GM19035 (cell line): ENCODE measurements around the gene CENPB.

Source experiments
- ATAC-seq: cut with Tn5 transposase; IDR thresholded peaks from one replicate; pipeline ENCODE4 v1.9.1; 2021; ENCODE audit not compliant: unreplicated experiment

Gene CENPB

DNA sequence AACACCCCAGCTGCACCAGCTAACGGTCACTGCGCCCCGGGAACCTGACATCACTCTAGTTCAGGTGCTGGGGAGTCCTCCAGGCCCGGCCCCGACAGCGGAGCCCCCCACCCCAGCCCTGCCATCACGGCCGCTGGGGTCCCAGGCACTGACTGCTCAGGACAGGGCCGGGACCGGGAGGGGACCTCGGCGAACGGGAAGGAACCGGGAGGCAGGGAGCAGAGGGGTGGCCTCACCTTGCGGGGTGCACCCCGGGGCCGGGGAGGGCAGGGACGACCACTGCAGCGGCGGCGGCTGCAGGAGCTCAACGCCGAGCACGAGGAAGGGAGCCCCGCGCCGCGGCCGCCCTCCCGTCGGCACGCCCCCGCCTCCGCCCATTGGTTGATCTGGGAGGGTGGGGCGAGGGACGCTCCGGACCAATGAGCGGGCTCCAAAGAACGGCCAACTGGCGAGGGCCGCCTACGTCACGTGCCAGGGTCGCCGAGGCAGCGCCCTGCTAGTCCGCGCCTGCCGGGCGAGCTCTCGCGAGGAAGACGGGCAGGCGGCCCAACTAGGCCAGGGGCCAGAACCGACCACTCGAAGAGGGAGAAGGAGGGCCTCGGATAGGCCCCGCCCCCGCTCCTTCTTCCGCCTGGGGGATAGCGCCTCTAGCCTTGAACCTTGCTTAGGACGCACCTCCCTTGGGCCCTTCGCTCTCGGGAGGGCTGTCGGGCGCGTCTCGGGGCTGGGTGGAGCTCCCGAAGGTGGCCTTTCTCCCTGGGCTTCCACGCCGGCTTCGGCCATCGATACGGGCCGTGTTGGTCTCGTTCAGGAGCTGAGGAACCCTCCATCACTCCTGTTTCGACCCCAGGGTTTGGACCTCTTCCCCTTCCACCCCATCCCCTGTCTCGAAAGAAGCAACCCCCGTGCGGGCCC is 18.9 kb downstream of the CENPB start, which contains the start of gene ADISSP:
Gene ADISSP (minus strand): TSS at position 327 of the 915 bp plus-strand sequence. CDS start 7,653 bp downstream, outside the sequence.
- ATAC-seq = peak; percentile 91

DNA sequence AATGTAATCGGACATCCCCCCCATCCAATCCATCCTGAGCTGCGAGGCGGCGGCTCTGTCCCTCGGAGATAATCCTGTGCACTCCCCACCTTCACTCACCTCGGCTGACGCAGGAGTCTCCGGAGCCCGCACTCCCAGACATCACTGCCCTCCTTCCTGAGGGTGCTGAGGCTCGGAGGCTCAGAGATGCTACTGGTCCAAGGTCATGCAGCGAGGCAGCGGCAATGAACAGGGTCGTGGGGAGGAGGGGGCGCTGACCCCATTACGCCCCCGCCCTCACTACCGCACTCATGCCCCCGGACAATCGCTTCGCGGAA is 19.5 kb downstream of the CENPB start:
- ATAC-seq = peak; percentile 2

DNA sequence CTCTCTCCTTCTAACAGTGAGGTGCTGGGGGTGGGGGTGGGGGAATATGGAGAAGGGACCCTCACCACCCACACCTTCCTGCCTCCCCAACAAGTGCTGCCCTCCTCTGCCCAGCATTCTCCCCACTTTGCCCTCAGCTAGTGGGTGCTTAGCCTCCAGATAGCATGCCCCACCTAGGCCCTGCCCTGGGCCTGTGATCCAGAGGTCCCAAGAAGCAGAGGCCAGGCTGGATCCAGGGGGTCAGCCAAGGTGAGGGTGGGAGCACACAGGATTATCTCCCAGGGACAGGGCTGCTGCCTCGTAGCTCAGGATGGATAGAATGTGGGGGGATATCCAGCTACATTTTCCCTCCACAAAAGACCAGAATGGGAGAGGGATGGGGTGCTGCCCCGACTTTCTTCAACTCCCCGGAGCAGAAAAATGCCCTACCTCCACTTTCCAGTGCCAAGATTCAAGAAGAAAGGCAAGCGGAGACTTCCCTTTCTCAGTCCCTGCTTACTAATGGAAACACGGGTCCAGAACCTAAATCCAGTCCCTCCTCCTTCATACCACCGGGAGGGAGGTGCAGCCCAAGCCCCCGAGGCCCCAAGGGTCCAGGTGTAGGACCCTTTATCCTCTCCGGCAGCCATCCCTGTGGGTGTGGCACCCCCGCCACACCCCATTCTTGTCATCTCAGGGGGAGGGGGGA is 20.0 kb downstream of the CENPB start:
- no peak for ATAC-seq

DNA sequence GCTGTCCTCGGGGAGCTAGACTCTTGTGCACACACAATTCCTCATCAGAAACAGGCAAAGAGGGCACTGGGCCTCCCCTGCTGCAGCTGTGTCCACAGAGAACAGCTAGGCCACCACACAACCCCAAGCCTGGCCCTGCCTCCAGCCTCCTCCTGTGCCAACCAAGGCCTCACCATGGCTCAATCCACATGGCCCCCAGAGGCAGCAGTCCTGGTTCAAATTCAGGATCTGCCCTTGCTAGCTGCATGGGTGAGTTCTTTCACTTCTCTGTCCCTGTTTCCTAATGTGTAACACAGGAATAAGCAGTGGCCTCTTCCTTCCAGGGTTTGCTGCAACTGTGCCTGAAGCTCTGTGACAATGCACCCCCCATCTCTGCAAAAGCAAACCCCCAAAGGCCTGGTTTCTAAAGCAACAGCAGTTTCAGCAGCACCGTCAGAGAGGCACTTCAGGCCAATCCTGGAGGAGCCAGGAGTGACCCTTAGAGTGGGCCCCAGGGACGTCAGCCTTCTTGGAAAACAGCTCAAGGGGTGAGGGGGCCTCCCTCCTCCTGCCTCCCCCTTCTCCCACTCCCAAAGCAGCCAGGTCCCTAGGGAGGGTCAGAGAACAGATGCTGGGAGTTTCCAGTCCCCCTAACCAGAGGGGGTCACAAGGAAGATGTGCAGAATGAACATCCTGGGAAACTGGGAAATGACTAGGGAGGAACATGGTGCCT is 21.2 kb downstream of the CENPB start:
- no peak for ATAC-seq

DNA sequence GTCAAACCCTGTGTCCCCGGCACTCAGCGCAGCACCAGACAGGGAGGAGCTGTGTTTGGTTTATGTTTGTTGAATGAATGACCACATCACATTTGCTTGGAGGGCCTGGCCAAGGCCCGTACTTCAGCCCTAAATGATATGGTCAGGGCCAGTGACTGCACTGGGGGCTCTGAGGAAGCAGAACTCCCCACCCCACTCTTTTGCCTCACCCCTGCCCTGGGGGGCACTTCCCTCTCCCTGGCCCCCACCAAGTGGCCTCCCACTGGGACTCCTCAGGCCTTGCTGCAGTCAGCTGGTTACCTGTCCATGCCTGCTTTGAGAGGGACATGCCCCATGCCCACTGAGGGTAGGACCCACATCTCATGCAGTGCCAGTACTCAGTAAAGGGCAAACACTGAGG is 21.9 kb downstream of the CENPB start:
- ATAC-seq = no peak

DNA sequence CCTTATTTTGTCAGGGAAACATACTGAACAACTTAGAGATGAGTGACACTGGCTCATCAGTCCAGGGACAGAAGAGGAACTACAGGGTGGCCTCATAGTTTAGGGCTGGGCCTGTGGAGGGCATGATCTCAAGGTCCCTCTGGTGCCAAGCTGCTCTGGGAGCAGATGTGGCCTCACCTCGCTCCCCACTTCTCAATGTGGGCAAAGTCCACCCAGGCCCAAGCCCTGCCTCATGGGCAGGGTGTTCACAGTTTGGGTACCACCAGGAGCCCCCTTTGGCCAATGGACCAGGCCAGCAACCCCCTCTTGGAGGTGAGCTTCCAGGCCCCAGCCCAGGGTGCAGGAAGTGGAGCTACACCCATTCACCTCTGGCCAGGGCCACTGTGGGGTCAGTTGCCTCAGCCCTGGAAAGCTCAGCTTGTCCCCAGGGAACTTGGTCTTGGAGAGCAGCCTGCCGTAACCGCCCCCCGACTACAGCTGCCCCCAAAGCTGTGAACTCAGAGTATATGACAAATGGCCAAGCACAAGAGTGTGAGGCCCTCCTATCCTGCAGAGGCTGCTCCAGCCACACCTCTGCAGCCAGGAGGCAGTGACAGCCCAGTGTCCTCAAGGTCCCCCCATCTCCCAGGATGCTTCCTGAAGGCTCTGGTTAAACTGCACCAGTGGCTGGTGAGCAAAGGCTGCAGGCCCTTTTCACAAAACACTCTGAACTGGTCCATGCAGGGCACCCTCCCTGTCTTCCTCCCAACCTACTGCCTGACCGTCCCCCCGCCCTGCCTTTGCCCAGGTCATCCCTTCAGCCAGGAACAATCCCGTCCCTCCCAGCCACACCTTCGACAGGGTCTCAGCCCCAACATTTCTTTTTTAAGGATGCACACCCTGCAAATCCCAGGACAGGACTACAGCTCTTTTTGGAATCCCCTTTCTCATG is 22.6 kb downstream of the CENPB start:
- ATAC-seq = no peak

DNA sequence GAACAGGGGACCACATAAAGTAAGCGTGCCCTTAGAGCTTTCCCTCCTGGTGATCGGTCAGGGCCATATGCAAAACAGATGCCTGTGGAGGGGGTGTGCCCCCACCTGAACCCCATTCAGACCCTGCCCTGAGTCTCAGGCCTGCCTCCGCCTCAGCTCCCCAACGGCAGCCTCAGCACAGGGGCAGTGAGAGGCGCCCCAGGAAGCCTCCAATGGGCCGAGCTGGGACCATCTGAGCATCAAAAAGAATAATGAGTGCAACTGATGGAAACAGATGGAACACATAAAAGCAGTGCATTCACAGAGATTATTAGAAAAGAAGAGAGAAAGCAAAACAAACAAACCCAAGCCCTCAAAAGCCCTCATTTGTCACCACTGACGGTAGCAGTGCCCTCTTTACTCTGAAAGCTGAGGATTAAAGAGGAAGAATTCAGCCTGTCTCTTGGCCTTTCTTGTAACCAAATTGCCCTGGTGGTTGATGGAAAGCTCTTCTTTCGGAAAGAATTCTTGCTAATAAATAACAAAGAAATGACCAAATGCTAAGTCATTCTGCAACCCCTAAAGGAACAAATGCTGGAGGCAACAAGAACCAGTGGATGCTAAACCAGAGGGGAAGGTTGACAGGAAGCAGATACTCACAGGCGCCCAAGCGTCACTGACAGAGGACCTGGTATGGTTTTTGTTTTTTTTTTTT is 25.7 kb downstream of the CENPB start:
- no peak for ATAC-seq

DNA sequence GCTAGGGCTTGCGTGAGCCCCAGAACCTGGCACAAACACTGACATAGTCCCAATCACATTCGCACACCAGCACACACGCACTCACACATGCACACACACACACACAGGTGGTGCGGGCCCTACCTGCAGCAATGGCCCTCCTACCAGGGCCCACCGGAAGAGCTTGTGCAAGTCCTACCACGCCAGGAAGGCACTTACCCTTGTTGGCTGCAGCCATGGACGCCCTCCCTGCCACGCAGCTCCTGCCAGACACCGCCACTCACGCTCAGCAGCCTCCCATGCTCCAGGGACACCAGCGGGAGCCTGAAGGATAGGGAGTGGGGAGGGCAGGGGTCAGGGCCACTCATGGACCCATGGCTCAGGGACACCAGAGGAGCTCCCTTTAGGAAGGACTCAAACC is 26.7 kb downstream of the CENPB start:
- no peak for ATAC-seq

DNA sequence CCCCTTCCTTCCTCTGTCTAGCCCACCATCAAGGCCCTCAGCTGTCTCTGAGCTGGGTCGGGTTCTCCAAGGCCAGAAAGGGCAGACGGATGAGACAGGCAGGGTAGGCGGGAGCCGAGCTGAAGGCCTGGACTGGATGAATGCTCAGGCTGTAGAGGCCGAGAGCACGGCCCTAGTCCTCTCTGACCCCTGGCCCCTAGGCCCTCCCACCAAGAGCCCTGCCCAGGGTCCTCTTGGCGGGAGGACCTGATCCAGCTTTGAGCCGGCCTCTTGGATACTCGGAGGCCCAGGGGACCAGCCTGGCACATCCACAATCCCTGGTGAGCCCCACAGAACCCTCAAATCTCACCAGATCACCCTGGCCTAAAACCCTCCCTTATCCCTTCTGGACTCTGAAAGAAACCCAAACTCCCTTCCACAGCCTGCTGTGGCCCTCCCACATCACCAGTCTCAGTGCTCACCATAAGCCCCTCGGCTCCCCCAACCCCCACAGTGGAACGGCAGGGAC is 27.2 kb downstream of the CENPB start:
- ATAC-seq = no peak

DNA sequence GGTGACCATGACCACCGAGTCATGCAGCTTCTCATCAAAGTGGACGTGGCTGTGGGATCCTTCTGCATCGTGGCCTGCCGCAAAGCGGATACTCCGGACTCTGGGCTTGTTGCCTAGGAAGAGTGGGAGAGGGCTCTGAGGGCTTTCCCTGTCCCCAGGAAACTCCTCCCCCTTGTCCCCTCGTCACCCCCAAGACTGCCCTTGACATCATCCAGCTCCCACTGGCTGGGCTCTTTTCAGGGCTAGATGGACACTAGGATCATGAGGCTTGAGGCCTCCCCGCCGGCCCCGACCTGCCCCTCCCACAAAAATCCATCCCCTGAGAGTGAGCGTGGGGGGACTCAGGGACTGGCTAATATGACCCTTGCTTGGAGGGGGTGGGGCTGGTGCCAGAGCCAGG is 28.0 kb downstream of the CENPB start:
- ATAC-seq = no peak

DNA sequence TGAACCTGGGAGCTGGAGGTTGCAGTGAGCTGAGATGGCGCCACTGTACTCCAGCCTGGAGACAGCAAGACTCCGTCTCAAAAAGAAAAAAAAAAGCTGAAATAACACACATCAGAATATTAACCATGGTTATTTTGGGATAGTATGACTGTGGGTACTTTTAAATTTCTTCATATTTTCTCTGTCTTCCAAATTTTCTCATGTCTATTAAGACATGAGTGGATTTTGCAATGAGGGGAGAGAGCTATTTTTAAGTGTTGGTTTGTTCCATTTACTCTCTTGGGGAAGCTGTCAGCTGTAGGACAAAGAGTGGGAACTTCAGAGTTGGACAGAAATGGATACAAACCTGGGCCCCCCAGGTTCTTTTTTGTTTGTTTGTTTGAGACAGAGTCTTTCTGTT is 29.3 kb downstream of the CENPB start:
- no peak for ATAC-seq

DNA sequence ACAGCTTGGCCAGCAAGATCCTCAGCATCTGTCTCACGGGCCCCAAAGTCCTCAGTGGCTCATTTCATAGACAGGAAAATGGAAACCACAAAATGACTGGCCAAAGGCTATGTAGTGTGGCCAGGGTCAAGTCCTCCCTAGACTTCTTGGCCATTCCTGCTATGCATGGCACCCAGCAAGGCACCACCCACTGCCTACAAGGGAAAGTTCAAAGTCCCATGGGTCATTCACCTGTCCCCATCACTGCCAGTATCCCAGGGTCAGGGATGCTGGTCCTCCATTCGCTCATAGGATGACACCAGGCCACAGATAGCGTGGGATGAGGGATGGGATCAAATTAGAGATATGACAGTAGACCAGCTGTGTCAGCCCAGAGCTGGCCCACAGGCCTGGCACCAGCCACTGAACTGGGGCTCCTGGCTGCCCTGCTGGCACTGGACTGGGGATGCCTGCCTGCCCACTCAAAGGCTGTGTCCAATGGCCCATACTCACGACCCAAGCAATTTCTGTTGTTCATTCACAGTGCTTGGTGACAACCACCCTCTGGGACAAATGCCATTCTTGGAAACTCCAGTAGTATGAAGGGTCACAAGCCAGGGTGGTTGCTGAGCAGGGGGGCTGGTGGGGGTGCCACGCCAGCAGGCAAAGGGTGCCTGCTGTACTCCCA is 30.6 kb downstream of the CENPB start:
- no peak for ATAC-seq

DNA sequence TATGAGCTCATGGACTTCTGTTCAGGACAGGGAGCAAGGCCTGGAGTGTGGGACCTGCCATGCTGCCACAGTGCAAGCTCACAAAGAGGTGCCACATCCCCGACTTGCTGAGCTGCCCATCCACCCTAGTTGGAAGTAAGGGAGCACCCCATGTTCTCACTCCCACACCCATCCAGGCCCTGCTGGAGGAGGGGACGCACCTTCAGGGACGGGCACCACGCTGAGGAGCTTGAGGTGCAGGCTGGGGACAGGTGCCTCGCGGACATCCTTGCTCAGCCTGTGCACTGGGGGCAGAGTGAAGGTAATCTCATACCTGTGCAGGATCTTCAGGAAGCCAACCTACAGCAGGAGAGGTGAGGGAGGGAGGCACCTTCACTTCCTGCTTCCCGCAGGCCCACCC is 31.3 kb downstream of the CENPB start:
- ATAC-seq = no peak

DNA sequence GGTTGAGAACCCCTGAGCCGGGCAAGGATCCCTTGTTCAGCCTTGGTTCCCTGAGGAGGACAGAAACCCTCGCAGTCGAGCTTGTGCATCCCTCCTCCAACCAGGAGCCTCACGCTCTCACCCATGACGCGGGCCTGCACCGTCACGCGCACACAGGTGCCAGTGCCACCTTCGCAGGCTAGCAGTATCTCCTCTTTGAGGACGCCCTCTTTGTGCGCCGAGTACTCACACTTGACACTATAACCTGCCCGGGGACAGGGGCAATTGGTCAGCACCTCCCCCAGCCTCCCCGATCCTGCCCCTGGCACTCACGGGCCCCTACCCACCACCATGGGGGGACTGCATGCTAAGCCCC is 32.3 kb downstream of the CENPB start:
- no peak for ATAC-seq

DNA sequence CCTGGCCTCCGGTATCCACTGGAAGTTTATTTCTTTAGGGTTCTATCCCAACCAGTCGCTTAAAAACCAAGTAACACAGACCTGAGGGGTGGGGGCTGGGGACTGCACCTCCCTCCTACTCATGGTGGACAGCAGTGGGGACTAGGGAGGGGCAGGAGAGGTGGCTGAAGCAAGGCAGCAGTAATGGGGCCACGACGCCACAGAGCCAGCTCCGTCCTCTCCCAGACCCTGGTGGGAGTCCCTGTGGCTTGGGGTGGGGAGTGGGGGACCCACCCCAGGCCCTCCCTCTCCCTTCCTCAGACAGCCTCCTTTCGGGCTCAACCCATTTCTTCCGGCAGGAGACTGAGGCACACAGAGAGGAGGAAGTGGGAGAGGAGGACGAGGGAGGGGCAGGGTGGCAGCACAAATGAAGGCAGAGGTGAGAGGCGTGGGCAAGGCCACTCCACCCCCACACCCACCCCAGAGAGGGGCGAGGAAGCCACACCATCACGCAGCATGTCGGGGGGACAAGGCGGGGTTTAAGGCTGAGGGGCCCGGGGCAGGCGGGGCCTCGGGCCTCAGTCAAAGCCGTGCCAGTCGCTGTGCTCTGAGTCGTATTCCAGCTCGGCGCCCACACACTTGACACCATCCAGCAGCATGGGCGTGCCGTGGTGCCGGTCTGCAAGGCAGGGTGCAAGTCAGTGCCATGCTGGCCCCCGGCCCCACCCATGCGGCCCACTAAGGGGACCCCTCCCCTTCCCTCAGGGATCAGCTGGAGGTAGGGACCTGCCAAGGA is 32.9 kb downstream of the CENPB start:
- no peak for ATAC-seq

DNA sequence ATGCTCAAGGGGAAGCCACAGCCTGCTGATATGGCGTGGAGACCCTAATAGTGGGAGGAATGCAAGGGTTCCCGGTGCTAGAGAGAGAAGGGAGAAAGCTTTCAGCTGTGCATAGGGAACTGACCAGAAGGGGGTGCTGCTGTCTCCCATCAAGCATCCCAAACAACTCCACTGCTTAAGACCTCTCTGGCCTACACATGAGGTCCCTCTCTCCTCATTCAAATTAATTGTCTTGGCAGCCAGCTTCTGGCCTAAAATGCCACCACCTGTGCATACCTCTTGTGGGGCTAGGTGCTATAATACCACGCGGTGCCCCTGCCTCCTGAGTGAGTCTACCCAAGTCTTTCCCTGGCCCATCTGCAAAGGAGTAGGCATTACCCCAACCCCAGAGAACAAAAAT is 33.4 kb downstream of the CENPB start:
- no peak for ATAC-seq

DNA sequence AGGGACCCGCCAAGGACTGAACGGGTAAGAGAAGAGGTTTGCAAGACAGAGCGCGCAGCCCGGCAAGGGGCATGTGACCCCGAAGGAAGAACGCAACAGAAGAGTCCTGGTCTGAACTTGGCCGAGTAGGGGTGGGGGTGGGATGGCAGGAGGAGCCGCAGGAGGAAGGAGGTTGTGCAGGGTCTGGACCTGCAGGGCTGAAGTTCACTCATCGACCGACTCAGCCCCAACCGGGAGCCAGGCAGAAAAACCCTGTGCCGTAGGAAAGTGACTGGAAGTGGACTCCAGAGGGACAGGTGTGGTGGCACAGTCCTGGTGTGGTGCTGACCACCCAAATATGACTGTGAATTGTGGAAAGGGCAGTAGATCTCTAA is 34.2 kb downstream of the CENPB start:
- no peak for ATAC-seq

DNA sequence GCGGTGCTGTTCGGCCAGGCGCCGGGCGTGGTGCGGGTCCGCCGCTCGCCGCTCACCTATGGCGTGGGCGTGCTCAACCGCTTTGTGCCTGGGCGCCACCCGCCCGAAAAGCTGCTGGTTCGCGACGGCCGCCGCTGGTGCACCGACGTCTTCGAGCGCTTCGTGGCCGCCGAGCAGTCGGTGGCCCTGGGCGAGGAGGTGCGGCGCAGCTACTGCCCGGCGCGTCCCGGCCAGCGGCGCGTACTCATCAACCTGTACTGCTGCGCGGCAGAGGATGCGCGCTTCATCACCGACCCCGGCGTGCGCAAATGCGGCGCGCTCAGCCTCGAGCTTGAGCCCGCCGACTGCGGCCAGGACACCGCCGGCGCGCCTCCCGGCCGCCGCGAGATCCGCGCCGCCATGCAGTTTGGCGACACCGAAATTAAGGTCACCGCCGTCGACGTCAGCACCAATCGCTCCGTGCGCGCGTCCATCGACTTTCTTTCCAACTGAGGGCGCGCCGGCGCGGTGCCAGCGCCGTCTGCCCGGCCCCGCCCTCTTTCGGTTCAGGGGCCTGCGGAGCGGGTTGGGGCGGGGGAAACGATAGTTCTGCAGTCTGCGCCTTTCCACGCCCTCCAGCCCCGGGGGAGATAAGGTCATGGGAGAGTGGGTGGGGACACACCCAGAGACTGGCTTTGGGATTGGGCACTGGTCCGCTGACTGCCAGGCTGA is 34.7 kb downstream of the CENPB start:
- ATAC-seq = no peak
